AML-193 (cell line): Measurements from ENCODE around the gene EXOC6.

Experiments
- DNase-seq, 2 experiments: peaks; one replicate each; lab custom pipeline; 2025; lab: John Stamatoyannopoulos, UW

The EXOC6 gene

GRCh38 chr10:92848441-92849233 lies at the start of gene EXOC6:
EXOC6 (plus strand) TSS chr10:92848520; CDS start chr10:92848534, 14 bp downstream.
- DNase-seq = peak; percentile 49 to 60

GRCh38 chr10:92799568-92799967 lies 48.8 kb upstream of the EXOC6 start:
- peak; percentile 60 to 61 for DNase-seq

GRCh38 chr10:92800134-92800733 lies 48.1 kb upstream of the EXOC6 start:
- DNase-seq = no peak

GRCh38 chr10:92801978-92802872 lies 46.1 kb upstream of the EXOC6 start:
- no peak for DNase-seq

GRCh38 chr10:92809840-92810239 lies 38.5 kb upstream of the EXOC6 start:
- DNase-seq = no peak

- DNase-seq = no peak
Measured at GRCh38 chr10:92810934-92811532, 37.3 kb upstream of the EXOC6 start.

- no peak for DNase-seq
Measured at GRCh38 chr10:92811986-92812385, 36.3 kb upstream of the EXOC6 start.

GRCh38 chr10:92813979-92814378 lies 34.3 kb upstream of the EXOC6 start:
- no peak for DNase-seq

- DNase-seq = no peak
Measured at GRCh38 chr10:92814790-92815189, 33.5 kb upstream of the EXOC6 start.

GRCh38 chr10:92816091-92816531 lies 32.2 kb upstream of the EXOC6 start:
- no peak for DNase-seq

GRCh38 chr10:92822060-92822634 lies 26.2 kb upstream of the EXOC6 start:
- DNase-seq = peak; percentile 55 to 62

- DNase-seq = peak; percentile 46 to 56
Measured at GRCh38 chr10:92822964-92823363, 25.4 kb upstream of the EXOC6 start.

GRCh38 chr10:92826061-92826460 lies 22.3 kb upstream of the EXOC6 start:
- DNase-seq = no peak

- no peak for DNase-seq
Measured at GRCh38 chr10:92826504-92826903, 21.8 kb upstream of the EXOC6 start.

- no peak for DNase-seq
Measured at GRCh38 chr10:92829042-92829785, 19.1 kb upstream of the EXOC6 start.

- DNase-seq = no peak
Measured at GRCh38 chr10:92829786-92830377, 18.4 kb upstream of the EXOC6 start.

- peak; percentile 45 to 68 for DNase-seq
Measured at GRCh38 chr10:92830478-92831389, 17.6 kb upstream of the EXOC6 start.

- DNase-seq = no peak
Measured at GRCh38 chr10:92832121-92832520, 16.2 kb upstream of the EXOC6 start.

- no peak for DNase-seq
Measured at GRCh38 chr10:92832998-92833650, 15.2 kb upstream of the EXOC6 start.
